GM21390 (cell line): ENCODE data around the gene QRFP.

Experiments
- ATAC-seq: cut with Tn5 transposase; IDR thresholded peaks from one replicate; pipeline ENCODE4 v1.9.1; 2021; ENCODE audit not compliant: unreplicated experiment

The QRFP gene

GRCh38 chr9:130896233-130897014, at the start of gene QRFP:
Gene QRFP, minus strand, starts transcription at chr9:130896812. Its CDS starts 2,974 bp downstream, at chr9:130893838.
- no peak for ATAC-seq

GRCh38 chr9:130945173-130945572, 48.6 kb upstream of the QRFP start:
- no peak for ATAC-seq

GRCh38 chr9:130944510-130945058, 48.0 kb upstream of the QRFP start:
- no peak for ATAC-seq

GRCh38 chr9:130943777-130944176, 47.2 kb upstream of the QRFP start:
- no peak for ATAC-seq

- no peak for ATAC-seq
Measured at GRCh38 chr9:130943221-130943620, 46.6 kb upstream of the QRFP start.

GRCh38 chr9:130942679-130943078, 46.1 kb upstream of the QRFP start:
- ATAC-seq: no peak

- no peak for ATAC-seq
Measured at GRCh38 chr9:130942084-130942483, 45.5 kb upstream of the QRFP start.

GRCh38 chr9:130940693-130941576, 44.3 kb upstream of the QRFP start:
- no peak for ATAC-seq

GRCh38 chr9:130940027-130940549, 43.5 kb upstream of the QRFP start:
- ATAC-seq: no peak

GRCh38 chr9:130939405-130940026, 42.9 kb upstream of the QRFP start:
- no peak for ATAC-seq

GRCh38 chr9:130938652-130939404, 42.2 kb upstream of the QRFP start, which contains the start of gene FIBCD1:
Gene FIBCD1, minus strand, starts transcription at chr9:130939247. Its CDS starts 640 bp downstream, at chr9:130938607.
- no peak for ATAC-seq

GRCh38 chr9:130938184-130938651, 41.6 kb upstream of the QRFP start:
- no peak for ATAC-seq

GRCh38 chr9:130937146-130938076, 40.8 kb upstream of the QRFP start:
- no peak for ATAC-seq

- no peak for ATAC-seq
Measured at GRCh38 chr9:130936285-130937117, 39.9 kb upstream of the QRFP start.

- no peak for ATAC-seq
Measured at GRCh38 chr9:130935648-130936271, 39.1 kb upstream of the QRFP start.

- no peak for ATAC-seq
Measured at GRCh38 chr9:130934702-130935647, 38.4 kb upstream of the QRFP start.

GRCh38 chr9:130934246-130934645, 37.6 kb upstream of the QRFP start:
- no peak for ATAC-seq
